ENCODE data around the gene NDRG3.
"Not testable (repeated sequence)": the region's sequence is repeated elsewhere in the genome, so short reads cannot be mapped to it uniquely, and the experiment has no call there.

NDRG3 gene

GRCh38 chr20:36642136-36642535 is 103.8 kb downstream of the NDRG3 start:
- H3K4me3 ChIP-seq (ENCODE audit: low read length), result no peak overlapping the region
- DNase-seq (ENCODE audit: low read depth), result no peak
- TF ChIP-seq CTCF (conservative IDR thresholded peaks at IDR 0.05; ENCODE audit: low read depth, low read length), result no peak

GRCh38 chr20:36641506-36641843 is 104.4 kb downstream of the NDRG3 start:
- no peak for DNase-seq (ENCODE audit: low read depth)
- no peak overlapping the region for H3K4me3 ChIP-seq (ENCODE audit: low read length)
- no peak for TF ChIP-seq CTCF (conservative IDR thresholded peaks at IDR 0.05; ENCODE audit: low read depth, low read length)

- H3K4me3 ChIP-seq (ENCODE audit: low read length); DNase-seq (ENCODE audit: low read depth): not testable (repeated sequence)
Measured at GRCh38 chr20:36638876-36639400, 107.0 kb downstream of the NDRG3 start.

GRCh38 chr20:36634342-36634741 is 111.5 kb downstream of the NDRG3 start:
- no peak for DNase-seq (ENCODE audit: low read depth)
- no peak for TF ChIP-seq CTCF (conservative IDR thresholded peaks at IDR 0.05; ENCODE audit: low read depth, low read length)
- H3K4me3 ChIP-seq (ENCODE audit: low read length), result no peak overlapping the region

GRCh38 chr20:36633285-36633772 is 112.6 kb downstream of the NDRG3 start:
- no peak for TF ChIP-seq CTCF (conservative IDR thresholded peaks at IDR 0.05; ENCODE audit: low read depth, low read length)
- H3K4me3 ChIP-seq (ENCODE audit: low read length), result no peak overlapping the region
- no peak for DNase-seq (ENCODE audit: low read depth)

GRCh38 chr20:36632487-36633284 is 113.2 kb downstream of the NDRG3 start:
- no peak for DNase-seq (ENCODE audit: low read depth)
- TF ChIP-seq CTCF (conservative IDR thresholded peaks at IDR 0.05; ENCODE audit: low read depth, low read length), result no peak

GRCh38 chr20:36632147-36632486 is 113.8 kb downstream of the NDRG3 start:
- DNase-seq (ENCODE audit: low read depth), result no peak
- H3K4me3 ChIP-seq (ENCODE audit: low read length), result no peak overlapping the region
- no peak for TF ChIP-seq CTCF (conservative IDR thresholded peaks at IDR 0.05; ENCODE audit: low read depth, low read length)

More at GRCh38 chr20:36632487-36633284, 113.2 kb downstream of the NDRG3 start:
- no peak overlapping the region for H3K4me3 ChIP-seq (ENCODE audit: low read length)
